Hippocampal formation (tissue), 2 donors: Measurements from ENCODE around the gene SHISA2.

ENCODE experiments used
- DNase-seq, 2 donors: peaks; one replicate each; lab custom pipeline; 2025; lab: John Stamatoyannopoulos, UW

The SHISA2 gene

DNA sequence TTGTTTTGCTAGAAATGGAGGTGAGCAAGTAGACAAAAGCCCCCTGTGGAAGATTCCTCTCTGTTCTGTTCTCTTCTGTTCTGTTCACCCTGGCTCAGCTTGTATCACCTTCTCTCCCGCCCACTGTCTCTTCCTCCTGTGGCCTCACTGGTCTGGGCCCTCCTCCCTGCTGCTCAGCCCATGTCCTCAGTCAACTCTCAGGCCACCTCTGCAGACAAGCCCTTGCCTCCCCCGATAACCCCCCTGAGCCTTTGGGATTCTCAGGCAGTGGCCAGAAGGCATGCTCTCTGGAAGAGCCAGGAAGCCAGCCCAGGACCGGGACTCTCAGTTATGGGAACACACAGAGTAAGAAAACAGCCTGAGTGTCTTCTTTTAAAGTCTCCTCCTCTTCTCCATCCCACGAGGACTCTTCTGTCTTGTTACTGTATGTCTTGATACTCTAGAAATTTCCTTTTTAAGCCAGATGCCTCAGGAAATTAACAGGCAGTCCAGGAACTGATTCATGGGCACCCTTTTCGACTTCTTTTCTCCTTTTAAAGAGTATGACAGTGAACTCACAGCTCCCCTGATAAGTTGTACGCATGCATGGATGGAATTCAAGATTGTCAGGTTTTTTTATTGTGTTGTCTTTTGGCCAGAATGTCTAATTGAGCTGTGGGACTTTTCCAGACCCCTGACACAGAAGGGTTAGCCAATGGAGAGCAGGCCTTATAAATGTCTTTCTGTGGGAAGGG lies 33.7 kb downstream of the SHISA2 start:
- no peak for DNase-seq

- peak; percentile 36 to 54 for DNase-seq
Observed at GRCh38 chr13:26017196-26017921, 34.5 kb downstream of the SHISA2 start.

DNA sequence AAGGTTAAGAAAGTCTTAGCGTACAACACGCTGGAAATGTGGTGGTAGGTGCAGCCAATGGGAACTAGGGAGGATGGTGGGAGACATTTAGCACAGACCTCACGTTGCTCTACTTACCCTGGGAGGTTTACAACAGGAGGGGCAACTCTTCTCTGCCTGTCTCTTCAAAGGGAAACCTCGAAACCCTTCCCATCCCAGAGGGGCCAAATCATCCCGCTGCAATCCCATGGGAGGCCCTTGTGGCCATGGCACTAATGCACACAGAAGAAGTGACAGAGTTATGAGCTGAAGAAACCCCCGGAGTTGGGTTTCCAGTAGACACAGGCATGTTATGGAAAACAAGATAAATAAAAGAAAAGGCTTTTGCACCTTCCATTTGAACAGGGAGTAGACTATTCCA lies 35.6 kb downstream of the SHISA2 start:
- no peak for DNase-seq

- no peak for DNase-seq
Observed at GRCh38 chr13:26015271-26016125, 36.3 kb downstream of the SHISA2 start.

DNA sequence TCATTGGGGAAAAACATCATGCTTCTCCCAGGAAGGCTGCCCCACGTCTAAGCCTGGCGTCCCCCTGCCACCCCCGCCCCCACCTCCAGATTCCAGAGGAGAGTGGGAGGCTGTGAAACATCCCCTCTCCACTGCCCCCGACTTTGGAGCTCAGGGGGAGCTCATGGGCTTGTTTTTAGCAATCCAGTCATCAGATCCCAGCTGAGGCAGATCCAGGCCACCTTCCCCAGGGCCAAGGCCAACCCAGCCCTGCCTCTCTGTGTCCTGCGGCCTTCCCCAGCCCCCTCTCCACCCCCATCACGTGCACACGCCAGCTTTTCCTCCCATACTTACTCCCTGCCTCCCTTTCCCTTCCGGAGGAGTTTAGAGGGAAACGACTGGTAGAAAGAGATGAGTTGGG lies 38.8 kb downstream of the SHISA2 start:
- DNase-seq: no peak

DNA sequence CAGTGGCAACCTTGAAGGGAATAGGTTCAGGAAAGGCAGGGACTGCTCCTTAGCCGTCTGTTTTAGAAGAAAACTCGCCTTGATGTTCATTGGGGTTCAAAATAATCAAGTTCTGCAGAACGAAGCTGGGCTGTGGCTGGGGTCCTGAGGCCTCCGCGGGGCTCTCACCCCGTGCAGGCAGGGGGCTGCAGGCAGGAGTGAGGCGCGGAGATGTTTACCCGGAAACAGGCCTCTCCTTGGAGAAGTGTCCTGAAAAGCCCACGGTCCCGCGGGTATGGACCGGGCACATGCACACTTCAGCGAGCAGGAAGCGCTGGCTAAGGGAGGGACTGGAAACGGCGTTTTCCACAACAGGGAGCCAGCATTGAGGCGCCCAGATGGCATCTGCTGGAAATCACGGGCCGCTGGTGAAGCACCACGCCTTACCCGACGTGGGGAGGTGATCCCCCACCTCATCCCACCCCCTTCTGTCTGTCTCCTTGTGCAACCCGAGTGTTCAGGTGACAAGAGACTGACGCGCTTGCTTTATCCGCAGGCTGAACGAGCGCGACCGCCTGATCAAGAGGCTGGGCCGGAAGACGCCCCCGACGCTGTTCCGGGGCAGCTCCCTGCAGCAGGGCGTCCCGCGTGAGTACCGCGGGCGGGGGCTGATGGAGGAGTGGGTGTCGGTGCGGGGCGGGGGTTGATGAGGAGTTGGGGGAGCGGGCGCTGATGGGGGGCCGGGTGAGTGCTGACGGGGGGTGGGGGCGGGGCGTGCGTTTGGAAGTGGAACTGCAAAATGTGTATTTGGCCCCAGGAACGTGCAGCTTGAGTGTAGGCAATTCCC lies 39.6 kb downstream of the SHISA2 start:
- no peak for DNase-seq

DNA sequence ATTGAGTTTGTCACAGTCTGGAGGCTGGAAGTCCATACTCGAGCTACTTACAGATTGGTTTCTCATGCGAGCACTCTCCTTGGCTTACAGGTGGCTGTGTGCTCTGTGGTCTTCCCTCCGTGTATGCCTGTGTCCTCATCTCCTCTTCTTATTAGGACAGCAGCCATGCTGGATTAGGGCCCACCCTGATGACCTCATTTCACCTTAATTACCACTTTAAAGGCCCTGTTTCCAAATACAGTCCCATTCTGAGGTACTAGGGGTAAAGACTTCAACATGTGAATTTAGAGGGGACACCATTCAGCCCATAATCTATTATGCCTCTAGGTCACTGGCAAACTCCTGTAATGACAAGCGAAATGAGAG lies 40.6 kb downstream of the SHISA2 start:
- DNase-seq: no peak

- DNase-seq: no peak
Observed at GRCh38 chr13:26010487-26011207, 41.2 kb downstream of the SHISA2 start.

- DNase-seq: no peak
Observed at GRCh38 chr13:26007261-26008125, 44.3 kb downstream of the SHISA2 start.
